B cell (primary cell): ENCODE data around the gene GNA15.
A peak's percentile ranks its signal among the peaks of the same experiment; 100 is the strongest.

ENCODE experiments used
- CTCF ChIP-seq: fragments of 200-600 bp; IDR thresholded peaks from one replicate; pipeline ENCODE4 v1.8.0; 2022; ENCODE audit warnings: antibody characterized with exemption, mild to moderate bottlenecking
- EZH2 ChIP-seq: IDR thresholded peaks from 2 replicates; pipeline ENCODE4 v1.6.1; 2012; ENCODE audit warnings: borderline replicate concordance, low read depth, mild to moderate bottlenecking, moderate library complexity, low read length; ENCODE audit not compliant: insufficient read depth, poor library complexity, severe bottlenecking

DNA sequence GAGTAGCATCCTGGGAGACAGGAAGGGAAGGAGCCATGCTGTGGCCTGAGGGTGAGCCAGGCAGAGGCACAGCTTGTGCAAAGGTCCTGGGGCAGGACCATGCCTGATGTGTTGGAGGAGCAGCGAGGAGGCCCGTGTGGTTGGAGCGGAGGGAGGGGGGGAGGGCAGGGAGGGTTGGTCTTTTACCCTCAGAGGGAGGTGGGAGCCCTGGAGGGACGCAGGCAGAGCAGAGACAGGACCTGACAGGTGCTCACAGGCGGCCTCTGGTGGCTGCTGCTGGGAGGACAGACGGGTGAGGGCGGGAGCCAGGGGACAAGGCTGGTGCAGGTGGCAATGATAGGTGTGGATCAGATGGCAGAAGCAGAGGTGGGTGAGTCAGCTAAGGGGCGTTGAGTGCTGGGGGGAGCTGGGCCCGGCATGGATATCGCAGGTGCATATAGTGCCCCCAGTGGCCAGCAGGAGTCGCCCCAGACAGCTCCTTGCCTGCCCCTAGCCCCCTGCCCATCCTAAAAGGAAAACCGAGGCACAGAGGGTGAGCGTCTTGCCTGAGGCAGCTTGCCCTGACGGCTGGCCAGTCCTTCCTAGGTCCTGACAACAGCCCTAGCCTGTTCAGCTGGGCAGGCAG lies 9.8 kb upstream of the GNA15 start:
- TF ChIP-seq CTCF: peak; percentile 73
- no peak for TF ChIP-seq EZH2
